ENCODE results near the gene SLC9A9. TPM values are rescaled to one million over a fixed set of nuclear protein-coding genes. Genes with fewer than 3 reads are reported as not detected.

Gene SLC9A9
- total and polyA plus RNA-seq, 9 of the 15 experiments (the other 6 are each of a cell fraction or from before 2014, with no cell fraction given) = 0.03 to 0.13 TPM; not detected in 7

- POLR2A ChIA-PET = no interaction called here
- Histone ChIP-seq H3K79me2 (ENCODE audit: control insufficient read depth, insufficient read depth, low read length) (no peaks in the 10 kb centered on the region), H3K9me3 (replicated peaks; ENCODE audit: control insufficient read depth, insufficient read depth, low read depth, low read length) (no peaks in the 10 kb centered on the region), H3K9ac (ENCODE audit: insufficient read depth in 1 of 2, low read depth in 2 of 2, low read length in 2 of 2) (no peak overlapping the region), H3K4me2 (ENCODE audit: insufficient read depth, low read length) (no peak overlapping the region), H3K27ac (ENCODE audit: extremely low read depth, low read depth, low read length) (no peak overlapping the region), H4K20me1 (replicated peaks; ENCODE audit: control insufficient read depth, insufficient read depth, low read length) (no peaks in the 10 kb centered on the region), H3K27me3 (ENCODE audit: control insufficient read depth in 2 of 2, insufficient read depth in 2 of 2, low read length in 2 of 2) (no peaks in the 10 kb centered on the region), H2AFZ (ENCODE audit: low read depth, low read length) (no peak overlapping the region), H3K36me3 (ENCODE audit: control insufficient read depth, insufficient read depth, low read length) (no peaks in the 10 kb centered on the region), H3K9me1 (ENCODE audit: control insufficient read depth, insufficient read depth, low read length) (no peaks in the 10 kb centered on the region), H3K4me3 (no peak overlapping the region), H3K4me1 (replicated peaks in 1 of 2; ENCODE audit: control insufficient read depth in 2 of 2, insufficient read depth in 2 of 2, low read length in 2 of 2) (no peaks in the 10 kb centered on the region)
- CTCF ChIA-PET (ENCODE audit: low intra/inter-chr PET ratio) = no interaction called here
- FAIRE-seq (no peak), DNase-seq (ENCODE audit: extremely low read depth in 1 of 4, low spot score in 3 of 4) (no peak), ATAC-seq (no peak)
- BruUV-seq (replicated peaks) = no TSS peak
- intact Hi-C loops (cut with micrococcal nuclease) (no loop called here), in situ Hi-C loops (cut with MboI) (no loop called here)
- WGBS (ENCODE audit: insufficient coverage, low coverage, missing lambda C conversion rate) = 5% methylated on average over 2 of the region's 2 CpGs
- TF ChIP-seq TRIM24 (IDR thresholded peaks at IDR 0.05) (no peak), ZNF41 (CRISPR knock-in tag; conservative IDR thresholded peaks at IDR 0.05) (no peak), BRD4 (IDR thresholded peaks at IDR 0.05) (no peak), EHMT2 (IDR thresholded peaks at IDR 0.05) (no peak), TFAM (CRISPR knock-in tag; conservative IDR thresholded peaks at IDR 0.05) (no peak), PBX2 (CRISPR knock-in tag; IDR thresholded peaks at IDR 0.05; ENCODE audit: low read depth) (no peak), PBX2 (tag; conservative IDR thresholded peaks at IDR 0.05; ENCODE audit: low read depth) (no peak), ELK1 (CRISPR knock-in tag; IDR thresholded peaks at IDR 0.05) (no peak)
- TF ChIP-seq, protein P1, sequence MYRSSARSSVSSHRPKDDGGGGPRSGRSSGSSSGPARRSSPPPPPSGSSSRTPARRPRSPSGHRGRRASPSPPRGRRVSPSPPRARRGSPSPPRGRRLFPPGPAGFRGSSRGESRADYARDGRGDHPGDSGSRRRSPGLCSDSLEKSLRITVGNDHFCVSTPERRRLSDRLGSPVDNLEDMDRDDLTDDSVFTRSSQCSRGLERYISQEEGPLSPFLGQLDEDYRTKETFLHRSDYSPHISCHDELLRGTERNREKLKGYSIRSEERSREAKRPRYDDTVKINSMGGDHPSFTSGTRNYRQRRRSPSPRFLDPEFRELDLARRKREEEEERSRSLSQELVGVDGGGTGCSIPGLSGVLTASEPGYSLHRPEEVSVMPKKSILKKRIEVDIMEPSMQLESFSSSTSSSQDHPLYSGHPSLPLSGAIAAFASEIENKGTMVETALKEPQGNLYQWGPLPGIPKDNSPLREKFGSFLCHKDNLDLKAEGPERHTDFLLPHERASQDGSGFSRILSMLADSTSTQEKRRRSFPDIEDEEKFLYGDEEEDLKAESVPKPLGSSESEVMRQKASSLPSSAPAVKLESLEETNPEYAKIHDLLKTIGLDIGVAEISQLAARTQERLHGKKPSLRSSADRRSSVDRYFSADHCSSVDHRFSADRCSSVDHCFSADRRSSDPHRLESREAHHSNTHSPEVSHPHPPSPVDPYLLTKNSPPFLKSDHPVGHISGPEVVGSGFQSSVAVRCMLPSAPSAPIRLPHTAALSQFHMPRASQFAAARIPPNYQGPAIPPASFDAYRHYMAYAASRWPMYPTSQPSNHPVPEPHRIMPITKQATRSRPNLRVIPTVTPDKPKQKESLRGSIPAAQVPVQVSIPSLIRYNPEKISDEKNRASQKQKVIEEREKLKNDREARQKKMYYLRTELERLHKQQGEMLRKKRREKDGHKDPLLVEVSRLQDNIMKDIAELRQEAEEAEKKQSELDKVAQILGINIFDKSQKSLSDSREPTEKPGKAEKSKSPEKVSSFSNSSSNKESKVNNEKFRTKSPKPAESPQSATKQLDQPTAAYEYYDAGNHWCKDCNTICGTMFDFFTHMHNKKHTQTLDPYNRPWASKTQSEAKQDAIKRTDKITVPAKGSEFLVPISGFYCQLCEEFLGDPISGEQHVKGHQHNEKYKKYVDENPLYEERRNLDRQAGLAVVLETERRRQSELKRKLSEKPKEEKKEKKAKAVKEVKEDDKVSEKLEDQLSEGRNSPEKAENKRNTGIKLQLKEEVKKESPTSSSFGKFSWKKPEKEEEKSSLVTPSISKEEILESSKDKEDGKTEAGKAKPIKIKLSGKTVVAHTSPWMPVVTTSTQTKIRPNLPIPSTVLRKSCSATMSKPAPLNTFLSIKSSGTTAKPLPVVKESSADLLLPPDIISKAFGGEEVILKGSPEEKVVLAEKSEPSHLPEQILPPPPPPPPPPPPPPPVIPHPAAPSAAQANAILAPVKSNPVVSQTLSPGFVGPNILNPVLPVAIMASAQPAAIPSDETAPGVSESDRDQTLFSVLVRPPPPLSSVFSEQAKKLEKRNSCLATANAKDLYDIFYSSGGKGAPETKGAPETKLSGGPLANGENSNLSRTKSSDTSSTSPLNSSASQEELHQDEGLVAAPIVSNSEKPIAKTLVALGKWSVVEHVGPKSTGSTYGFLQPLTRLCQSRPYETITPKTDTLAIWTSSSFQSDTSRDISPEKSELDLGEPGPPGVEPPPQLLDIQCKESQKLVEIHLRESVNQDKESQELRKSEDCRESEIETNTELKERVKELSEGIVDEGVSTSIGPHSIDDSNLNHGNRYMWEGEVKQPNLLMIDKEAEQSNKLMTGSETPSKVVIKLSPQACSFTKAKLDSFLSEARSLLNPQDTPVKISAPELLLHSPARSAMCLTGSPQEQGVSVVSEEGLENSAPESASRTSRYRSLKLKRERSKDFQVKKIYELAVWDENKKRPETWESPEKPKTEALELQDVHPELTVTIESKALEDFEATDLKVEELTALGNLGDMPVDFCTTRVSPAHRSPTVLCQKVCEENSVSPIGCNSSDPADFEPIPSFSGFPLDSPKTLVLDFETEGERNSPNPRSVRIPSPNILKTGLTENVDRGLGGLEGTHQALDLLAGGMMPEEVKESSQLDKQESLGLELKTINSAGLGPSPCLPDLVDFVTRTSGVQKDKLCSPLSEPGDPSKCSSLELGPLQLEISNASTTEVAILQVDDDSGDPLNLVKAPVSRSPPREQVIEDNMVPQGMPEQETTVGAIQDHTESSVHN (IDR thresholded peaks at IDR 0.05; ENCODE audit: borderline replicate concordance in 1 of 2, low read depth in 1 of 2) = no peak
- TF ChIP-seq, protein P2, sequence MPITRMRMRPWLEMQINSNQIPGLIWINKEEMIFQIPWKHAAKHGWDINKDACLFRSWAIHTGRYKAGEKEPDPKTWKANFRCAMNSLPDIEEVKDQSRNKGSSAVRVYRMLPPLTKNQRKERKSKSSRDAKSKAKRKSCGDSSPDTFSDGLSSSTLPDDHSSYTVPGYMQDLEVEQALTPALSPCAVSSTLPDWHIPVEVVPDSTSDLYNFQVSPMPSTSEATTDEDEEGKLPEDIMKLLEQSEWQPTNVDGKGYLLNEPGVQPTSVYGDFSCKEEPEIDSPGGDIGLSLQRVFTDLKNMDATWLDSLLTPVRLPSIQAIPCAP (CRISPR knock-in tag; IDR thresholded peaks at IDR 0.05; ENCODE audit: borderline replicate concordance) = no peak
Observed at GRCh38 chr3:143835312-143835711, 13.0 kb downstream of the SLC9A9 start.
